Kidney (tissue), 14 donors: Measurements from ENCODE around the gene LGALS7B. TPM values are rescaled to one million over a fixed set of nuclear protein-coding genes. Genes with fewer than 3 reads are reported as not detected.
"Not testable (repeated sequence)": the region's sequence is repeated elsewhere in the genome, so short reads cannot be mapped to it uniquely, and the experiment has no call there.

Experiments used
- DNase-seq, 5 donors: peaks; one replicate each; pipeline ENCODE4 v3.0.0-alpha.2; 2013 to 2020
- FAIRE-seq: peaks from 2 replicates; lab custom pipeline; 2012; peaks lifted over from hg19 to GRCh38; lab: Jason Lieb, UNC
- H3K27ac ChIP-seq, 2 donors: one replicate each; pipeline ENCODE4 v1.7.0; 2013; ENCODE audit warnings: low read depth in 2 of 2, low read length in 2 of 2, inconsistent platforms in 1 of 2
- H3K27me3 ChIP-seq: one replicate; pipeline ENCODE4 v1.7.1; 2013; ENCODE audit warnings: low read length, inconsistent platforms; ENCODE audit not compliant: control insufficient read depth, insufficient read depth
- H3K36me3 ChIP-seq, 3 donors: one replicate each; pipeline versions ENCODE4 v1.7.0 to v1.7.1; 2013; ENCODE audit warnings: low read length in 3 of 3, control low read depth in 1 of 3, inconsistent platforms in 1 of 3; ENCODE audit not compliant: insufficient read depth in 3 of 3, control insufficient read depth in 2 of 3
- H3K4me1 ChIP-seq, 3 donors: one replicate each; pipeline versions ENCODE4 v1.7.0 to v1.7.1; 2013; ENCODE audit warnings: low read length in 3 of 3, inconsistent platforms in 1 of 3, low read depth in 1 of 3; ENCODE audit not compliant: control insufficient read depth in 2 of 3, insufficient read depth in 2 of 3
- H3K4me3 ChIP-seq, 3 donors: one replicate each; pipeline versions ENCODE4 v1.7.0 to v1.8.1; 2013; ENCODE audit warnings: low read length in 3 of 3, control low read depth in 1 of 3, inconsistent platforms in 1 of 3
- H3K9ac ChIP-seq, 3 donors: one replicate each; pipeline versions ENCODE4 v1.7.0 to v1.7.1; 2013; ENCODE audit warnings: low read length in 3 of 3, control low read depth in 1 of 3, inconsistent platforms in 1 of 3
- H3K9me3 ChIP-seq, 3 donors: one replicate each; pipeline versions ENCODE4 v1.7.0 to v1.7.1; 2013; ENCODE audit warnings: low read length in 3 of 3, control low read depth in 1 of 3, inconsistent platforms in 1 of 3; ENCODE audit not compliant: control insufficient read depth in 2 of 3, insufficient read depth in 1 of 3
- CTCF ChIP-seq: IDR thresholded peaks from 3 replicates; pipeline ENCODE4 v1.5.1; 2012; ENCODE audit warnings: mild to moderate bottlenecking, moderate library complexity, borderline replicate concordance; ENCODE audit not compliant: insufficient read depth; ENCODE audit errors: extremely low read depth
- intact Hi-C: fragments of 100-400 bp; cut with DNase I; formaldehyde crosslinking; loops from one replicate; pipeline ENCODE4 v1.11.1; 2022
- polyA plus RNA-seq: library from polyadenylated mRNA; stranded (reverse); fragments of 350-450 nt; fragmentation: Illumina TruSeq; extraction: RNeasy Lipid Tissue Mini Kit (QIAGEN cat#74804); gene quantifications from one replicate; pipeline ENCODE4 v1.2.3, GENCODE V29; 2014; ENCODE audit warnings: low read depth, low replicate concordance; ENCODE audit not compliant: insufficient read depth
- total RNA-seq: library from RNA; stranded (reverse); fragmentation: NEBNext Ultra II Directional; extraction: Animal tissue kit (Norgen Biotek cat#: 25700); gene quantifications from one replicate; pipeline ENCODE4 v1.2.1, GENCODE V29; 2021
- donor health status: control.
- donor health status: control.
- donor health status: control.
- donor health status: control.
- donor health status: control.
- donor health status: DM: yes; HTN: yes; CAD: no.
- donor health status: Normal renal cell carcinoma (clear cell type).

Gene LGALS7B
- total and polyA plus RNA-seq, 2 donors from 2014 or later = 3.7 TPM; not detected in 1

DNA sequence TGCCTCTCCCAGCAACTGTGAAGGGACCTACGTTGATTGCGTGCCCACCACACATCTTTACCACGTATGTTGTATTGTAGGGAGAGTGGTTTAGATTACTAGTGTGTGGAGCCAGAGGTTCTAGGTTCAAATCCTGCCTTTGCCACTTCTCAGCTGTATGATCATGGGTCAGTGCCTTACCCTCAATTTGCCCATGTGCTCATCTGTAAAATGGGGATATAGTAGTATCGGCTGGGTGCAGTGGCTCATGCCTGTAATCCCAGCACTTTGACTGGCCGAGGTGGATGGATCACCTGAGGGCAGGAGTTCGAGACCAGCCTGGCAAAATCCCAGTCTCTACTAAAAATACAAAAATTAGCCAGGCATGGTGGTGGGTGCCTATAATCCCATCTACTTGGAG is 24.3 kb downstream of the LGALS7B start:
- intact Hi-C loops = no loop called here
- Histone ChIP-seq H3K27me3 (no peaks in the 10 kb centered on the region), H3K9me3 (no peaks in the 10 kb centered on the region), H3K9ac (no peak overlapping the region), H3K36me3 (peaks cover 0 to 17% (median 15%) of the 10 kb centered on the region in 3 donors), H3K4me1 (no peaks in the 10 kb centered on the region), H3K4me3 (no peak overlapping the region), H3K27ac (no peak overlapping the region)
- TF ChIP-seq CTCF = no peak
- FAIRE-seq = no peak
- DNase-seq = no peak

DNA sequence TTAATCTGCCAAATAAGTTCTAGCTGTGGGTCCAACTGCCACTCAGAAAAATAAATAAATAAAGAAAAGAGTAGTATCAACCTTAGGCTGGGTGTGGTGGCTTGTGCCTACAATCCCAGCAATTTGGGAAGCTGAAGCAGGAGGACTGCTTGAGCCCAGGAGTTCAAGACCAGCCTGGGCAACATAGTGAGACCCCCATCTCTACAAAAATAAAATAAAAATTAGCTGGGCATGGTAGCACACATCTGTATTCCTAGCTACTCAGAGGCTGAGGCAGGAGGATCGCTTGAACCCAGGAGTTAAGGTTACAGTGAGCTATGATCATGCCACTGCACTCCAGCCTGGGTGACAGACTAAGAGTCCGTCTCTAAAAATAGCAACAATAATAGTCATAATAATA is 24.9 kb downstream of the LGALS7B start:
- H3K9ac ChIP-seq, intact Hi-C loops, H3K27ac ChIP-seq, H3K9me3 ChIP-seq, H3K4me3 ChIP-seq, H3K4me1 ChIP-seq, DNase-seq, FAIRE-seq, H3K27me3 ChIP-seq: not testable (repeated sequence)
- H3K36me3 ChIP-seq = peaks cover 0 to 17% (median 15%) of the 10 kb centered on the region in 3 donors

GRCh38 chr19:38815059-38816001 is 26.3 kb downstream of the LGALS7B start:
- intact Hi-C loops = no loop called here
- Histone ChIP-seq H3K27me3 (no peaks in the 10 kb centered on the region), H3K9me3 (no peaks in the 10 kb centered on the region), H3K36me3 (peaks cover 0 to 17% (median 15%) of the 10 kb centered on the region in 3 donors), H3K9ac (no peak overlapping the region), H3K27ac (no peak overlapping the region), H3K4me3 (no peak overlapping the region), H3K4me1 (peaks cover 0 to 6% (median 4%) of the 10 kb centered on the region in 3 donors)
- TF ChIP-seq CTCF = no peak
- peak in 1 of 5 donors; percentile 73 for DNase-seq
- FAIRE-seq = no peak

DNA sequence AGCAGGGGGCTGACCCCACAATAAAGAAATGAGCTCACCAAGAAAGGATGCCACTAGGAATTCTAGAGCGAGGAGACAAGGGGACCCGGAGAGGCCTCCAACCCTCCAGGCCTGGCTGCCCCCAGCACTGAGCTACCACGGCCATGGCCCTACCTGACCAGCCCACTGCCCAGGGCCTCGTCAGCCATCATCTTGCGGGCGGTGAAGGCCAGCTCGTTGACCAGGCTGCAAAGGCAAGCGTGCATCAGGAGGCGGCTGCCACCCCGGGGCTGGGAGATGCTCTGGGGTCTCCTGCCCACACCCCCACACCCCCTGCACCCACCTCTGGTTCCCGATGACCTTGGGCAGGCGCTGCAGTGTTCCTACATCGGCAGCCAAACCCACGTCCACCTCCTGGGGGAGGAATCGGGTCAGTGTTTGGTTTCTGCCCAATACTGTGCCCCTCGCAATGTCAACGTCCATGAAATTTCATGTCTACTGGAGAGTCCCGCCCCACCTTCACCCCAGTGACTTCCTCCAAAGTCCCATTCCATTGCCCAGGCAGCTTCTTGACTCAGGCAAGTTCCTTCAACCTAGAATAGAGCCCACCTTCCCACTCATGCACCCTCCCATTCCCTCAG is 27.2 kb downstream of the LGALS7B start:
- Histone ChIP-seq H3K27ac (no peak overlapping the region), H3K4me1 (peaks cover 0 to 6% (median 4%) of the 10 kb centered on the region in 3 donors), H3K9me3 (no peaks in the 10 kb centered on the region), H3K27me3 (no peaks in the 10 kb centered on the region), H3K9ac (no peak overlapping the region), H3K36me3 (peaks cover 0 to 17% (median 15%) of the 10 kb centered on the region in 3 donors), H3K4me3 (no peak overlapping the region)
- TF ChIP-seq CTCF = no peak
- FAIRE-seq (no peak), DNase-seq (peak in 1 of 5 donors; percentile 57)
- intact Hi-C loops = no loop called here
